HL-60 (cell line): ENCODE data around the gene ASPSCR1.

Source experiments
- DNase-seq, 2 experiments: peaks; one replicate each; pipeline ENCODE4 v3.0.0-alpha.2; 2010 to 2020; ENCODE audit warnings: low read depth in 1 of 2, low spot score in 1 of 2
- H3K27ac ChIP-seq: fragments of 250-450 bp; sonication (Bioruptor Pico); replicated peaks from 2 replicates; pipeline ENCODE4 v1.5.1; 2020; ENCODE audit warnings: mild to moderate bottlenecking, moderate library complexity
- H3K27me3 ChIP-seq: fragments of 250-450 bp; sonication (Bioruptor Pico); 2 replicates; pipeline ENCODE4 v1.5.1; 2021; ENCODE audit warnings: mild to moderate bottlenecking, moderate library complexity; ENCODE audit not compliant: insufficient read depth, poor library complexity, severe bottlenecking
- H3K4me3 ChIP-seq: replicated peaks from 2 replicates; pipeline ENCODE4 v1.5.1; 2011; ENCODE audit warnings: mild to moderate bottlenecking, control low read depth, low read length; ENCODE audit not compliant: insufficient read depth
- CTCF ChIP-seq: IDR thresholded peaks from one replicate; pipeline ENCODE4 v1.5.1; 2011; ENCODE audit warnings: low read length, control low read depth, inconsistent platforms; ENCODE audit not compliant: insufficient read depth
- GABPA ChIP-seq: IDR thresholded peaks from 2 replicates; pipeline ENCODE4 v1.6.1; 2012; ENCODE audit warnings: low read depth
- POLR2AphosphoS5 ChIP-seq: IDR thresholded peaks from 2 replicates; pipeline ENCODE4 v1.6.1; 2012; ENCODE audit warnings: low read depth
- REST ChIP-seq: IDR thresholded peaks from 2 replicates; pipeline ENCODE4 v1.6.1; 2012; ENCODE audit warnings: low read depth; ENCODE audit not compliant: insufficient replicate concordance
- SPI1 ChIP-seq: IDR thresholded peaks from 2 replicates; pipeline ENCODE4 v1.6.1; 2012; ENCODE audit warnings: low read depth, mild to moderate bottlenecking, borderline replicate concordance

ASPSCR1 gene

GRCh38 chr17:82060614-82061013 is 83.2 kb downstream of the ASPSCR1 start:
- Histone ChIP-seq H3K4me3 (no peak overlapping the region), H3K27me3 (no peaks in the 10 kb centered on the region), H3K27ac (no peak overlapping the region)
- DNase-seq, result no peak
- TF ChIP-seq GABPA, result no peak
- TF ChIP-seq REST, result no peak
- no peak for TF ChIP-seq POLR2AphosphoS5
- TF ChIP-seq SPI1, result no peak
- no peak for TF ChIP-seq CTCF

GRCh38 chr17:82061047-82061925 is 83.9 kb downstream of the ASPSCR1 start:
- no peak for DNase-seq
- no peak for TF ChIP-seq REST
- no peak; the same call in 1 of the 2 replicates for TF ChIP-seq POLR2AphosphoS5
- no peak for TF ChIP-seq GABPA
- no peaks in the 10 kb centered on the region for H3K27me3 ChIP-seq
- no peak overlapping the region for H3K27ac ChIP-seq
- no peak overlapping the region for H3K4me3 ChIP-seq

- Histone ChIP-seq H3K27ac (no peak overlapping the region), H3K4me3 (no peak overlapping the region), H3K27me3 (no peaks in the 10 kb centered on the region)
- TF ChIP-seq SPI1 (no peak), POLR2AphosphoS5 (no peak), REST (no peak), CTCF (no peak), GABPA (no peak)
- no peak for DNase-seq
These were observed 84.9 kb downstream of the ASPSCR1 start for GRCh38 chr17:82062076-82062983.
